GM12801 (cell line): Measurements from ENCODE around the gene PRSS57.

Experiments
- TF ChIP-seq, protein P1 (sequence below): IDR thresholded peaks from one replicate; pipeline ENCODE4 v1.5.1; 2011; ENCODE audit warnings: control low read depth; ENCODE audit not compliant: insufficient read length; ENCODE audit errors: extremely low read depth

The PRSS57 gene

DNA sequence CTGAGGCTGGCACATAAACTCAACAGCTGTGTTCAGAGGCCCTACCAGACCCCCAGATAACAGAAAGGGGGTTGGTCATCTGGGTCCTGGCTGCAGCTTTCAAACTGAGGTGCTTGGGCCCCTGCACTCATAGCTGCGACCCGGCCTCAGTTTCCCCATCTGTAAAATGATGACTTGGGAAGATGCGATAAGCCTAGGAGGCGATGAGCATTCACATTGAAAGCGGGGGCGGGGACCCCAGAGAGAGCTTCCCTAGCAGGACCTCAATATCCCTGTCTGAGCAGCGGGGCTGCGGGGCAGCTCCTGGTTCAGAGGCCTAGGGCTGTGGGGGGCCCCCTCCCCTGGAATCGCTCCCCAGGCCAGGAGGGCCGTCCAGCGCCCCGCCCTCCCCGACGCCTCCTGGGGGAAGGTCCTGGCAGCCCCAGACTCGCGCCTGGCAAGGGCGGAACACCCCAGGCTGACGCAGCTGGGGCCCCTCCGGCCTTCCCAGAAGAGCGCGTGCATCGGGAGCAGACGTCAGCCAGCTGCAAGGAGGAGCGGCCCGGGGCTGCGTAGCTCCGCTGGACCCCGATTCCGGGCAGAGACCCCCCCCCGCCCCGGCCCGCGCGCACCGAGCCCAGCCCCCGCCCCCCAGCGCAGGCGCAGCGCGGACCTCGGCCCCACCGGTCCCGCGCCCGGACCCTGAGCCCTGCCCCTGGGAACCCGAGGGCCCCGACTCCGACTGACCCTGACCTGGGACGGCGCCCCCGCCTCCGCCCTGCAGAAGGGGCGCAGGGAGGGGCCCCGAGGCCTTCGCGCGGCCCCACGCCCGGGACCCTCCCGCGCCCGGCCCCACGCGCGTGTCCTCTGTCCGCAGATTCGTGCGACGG, 15.6 kb downstream of the PRSS57 start:
- TF ChIP-seq, protein P1, sequence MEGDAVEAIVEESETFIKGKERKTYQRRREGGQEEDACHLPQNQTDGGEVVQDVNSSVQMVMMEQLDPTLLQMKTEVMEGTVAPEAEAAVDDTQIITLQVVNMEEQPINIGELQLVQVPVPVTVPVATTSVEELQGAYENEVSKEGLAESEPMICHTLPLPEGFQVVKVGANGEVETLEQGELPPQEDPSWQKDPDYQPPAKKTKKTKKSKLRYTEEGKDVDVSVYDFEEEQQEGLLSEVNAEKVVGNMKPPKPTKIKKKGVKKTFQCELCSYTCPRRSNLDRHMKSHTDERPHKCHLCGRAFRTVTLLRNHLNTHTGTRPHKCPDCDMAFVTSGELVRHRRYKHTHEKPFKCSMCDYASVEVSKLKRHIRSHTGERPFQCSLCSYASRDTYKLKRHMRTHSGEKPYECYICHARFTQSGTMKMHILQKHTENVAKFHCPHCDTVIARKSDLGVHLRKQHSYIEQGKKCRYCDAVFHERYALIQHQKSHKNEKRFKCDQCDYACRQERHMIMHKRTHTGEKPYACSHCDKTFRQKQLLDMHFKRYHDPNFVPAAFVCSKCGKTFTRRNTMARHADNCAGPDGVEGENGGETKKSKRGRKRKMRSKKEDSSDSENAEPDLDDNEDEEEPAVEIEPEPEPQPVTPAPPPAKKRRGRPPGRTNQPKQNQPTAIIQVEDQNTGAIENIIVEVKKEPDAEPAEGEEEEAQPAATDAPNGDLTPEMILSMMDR = no peak

DNA sequence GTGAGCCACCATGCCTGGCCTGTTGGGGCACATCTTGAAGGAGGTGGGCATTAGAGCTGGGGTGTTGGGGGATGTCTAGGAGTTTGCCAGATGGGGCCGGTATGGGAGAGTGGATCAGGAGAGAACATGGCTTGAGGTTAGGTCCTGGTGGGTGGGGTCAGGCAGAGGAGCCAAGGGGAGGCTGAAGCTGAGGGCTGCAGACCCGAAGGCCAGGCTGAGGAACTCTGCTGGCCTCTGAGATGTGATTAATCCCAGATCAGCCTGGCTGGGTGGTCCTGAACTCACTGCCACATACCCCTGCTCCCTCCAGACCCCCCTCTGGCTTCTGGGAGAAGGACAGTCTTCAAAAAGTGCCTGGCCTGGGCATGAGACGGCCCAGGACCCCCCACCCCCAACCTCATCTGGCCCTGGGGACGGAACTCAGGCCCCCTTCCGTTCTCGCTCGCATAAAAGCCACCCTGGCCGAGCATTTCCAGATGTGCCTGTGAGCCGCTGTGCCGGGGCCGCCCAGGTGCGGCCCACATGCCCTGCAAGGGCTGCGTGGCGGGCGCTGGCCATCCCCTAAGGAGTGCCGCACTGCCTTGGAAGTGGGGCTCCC, 16.4 kb downstream of the PRSS57 start:
- TF ChIP-seq, protein P1 = no peak

DNA sequence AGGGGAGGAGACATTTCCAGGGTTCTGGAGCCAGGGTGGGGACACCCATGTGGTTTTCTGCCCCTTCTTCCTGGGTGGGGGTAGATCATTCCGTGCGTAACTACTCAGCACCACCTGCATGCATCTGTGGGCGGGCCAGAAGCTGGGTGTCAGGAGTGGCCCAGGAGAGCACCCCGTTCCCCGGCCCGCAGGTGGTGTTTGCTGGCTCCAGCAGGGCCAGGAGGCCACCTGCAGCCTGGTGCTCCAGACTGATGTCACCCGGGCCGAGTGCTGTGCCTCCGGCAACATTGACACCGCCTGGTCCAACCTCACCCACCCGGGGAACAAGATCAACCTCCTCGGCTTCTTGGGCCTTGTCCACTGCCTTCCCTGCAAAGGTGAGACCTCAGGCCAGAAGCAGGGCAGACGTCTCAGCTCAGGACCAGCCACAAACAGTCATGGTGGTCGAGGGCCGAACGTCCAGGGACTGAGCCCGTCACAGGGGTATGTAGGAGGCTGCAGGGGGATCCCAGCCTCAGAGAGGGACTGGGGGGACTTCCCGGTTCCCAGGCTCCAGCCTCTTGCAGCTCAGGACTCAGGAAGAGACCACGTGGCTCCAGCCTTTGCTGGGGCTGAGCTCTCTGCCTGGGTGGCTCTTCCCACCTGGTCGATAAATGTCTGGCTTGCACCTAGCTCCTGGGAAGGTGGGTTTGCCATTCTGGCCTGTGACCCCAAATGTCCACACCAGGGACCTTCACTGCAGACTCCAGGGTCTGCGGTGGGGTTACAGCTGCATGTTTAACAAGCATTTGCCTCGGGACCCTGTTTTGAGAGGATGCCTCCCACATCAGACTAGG, 17.4 kb downstream of the PRSS57 start:
- TF ChIP-seq, protein P1 = no peak

DNA sequence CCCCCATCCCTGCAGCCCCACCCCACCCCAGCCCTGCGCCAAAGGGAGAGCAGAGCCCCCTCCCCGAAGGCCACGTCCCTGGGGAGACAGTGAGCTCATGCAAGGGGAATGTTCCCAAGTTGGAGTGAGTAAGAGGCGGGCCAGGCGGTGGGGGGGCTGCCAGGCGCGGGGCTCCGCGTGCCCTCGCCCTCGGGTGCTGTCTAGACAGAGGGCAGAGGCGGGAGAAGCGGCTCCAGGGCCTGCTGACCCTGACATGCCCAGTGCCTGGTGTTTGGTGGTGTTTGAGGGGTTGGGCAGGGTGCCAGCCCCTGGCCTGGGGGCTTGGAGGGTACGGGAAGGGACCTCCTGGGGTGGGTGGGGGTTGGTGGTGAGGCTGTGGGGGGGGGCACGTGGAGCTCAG, 18.1 kb downstream of the PRSS57 start:
- TF ChIP-seq, protein P1 = no peak

DNA sequence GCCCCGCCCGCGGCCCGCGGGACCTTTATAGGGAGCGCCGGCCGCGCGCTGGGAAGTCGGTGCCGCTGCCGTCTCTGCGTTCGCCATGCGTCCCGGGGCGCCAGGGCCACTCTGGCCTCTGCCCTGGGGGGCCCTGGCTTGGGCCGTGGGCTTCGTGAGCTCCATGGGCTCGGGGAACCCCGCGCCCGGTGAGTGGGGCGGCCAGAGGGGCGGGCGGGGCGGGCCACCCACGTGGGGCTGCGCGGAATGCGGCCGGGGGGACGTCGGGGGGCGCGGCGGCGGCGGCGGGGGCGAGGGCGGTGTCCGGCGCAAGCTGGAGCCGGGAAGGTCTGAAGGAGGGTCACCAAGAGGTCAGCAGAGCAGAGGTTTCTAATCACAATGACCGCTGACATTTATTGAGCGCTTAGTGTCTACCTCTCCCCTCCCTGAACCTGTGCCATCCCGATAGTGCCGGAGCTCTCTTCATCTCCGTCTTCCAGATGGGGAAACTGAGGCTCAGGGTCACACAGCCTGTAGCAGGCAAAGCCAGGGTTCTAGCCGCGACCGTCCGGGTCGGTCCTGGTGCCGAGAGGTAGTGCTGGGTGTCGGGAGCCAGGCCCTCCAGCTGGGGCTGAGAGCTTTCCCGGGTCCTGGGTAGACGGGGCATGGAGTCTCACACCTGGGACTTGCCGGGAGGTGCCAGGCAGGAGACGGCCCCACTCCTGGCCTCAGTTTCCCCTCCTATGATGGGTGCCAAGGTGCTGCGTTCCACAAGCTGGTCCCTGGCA, 18.7 kb downstream of the PRSS57 start, which contains the start of gene FSTL3:
FSTL3 (plus strand) TSS at position 54 of the 767 bp plus-strand sequence; CDS start at position 86, 32 bp downstream.
- TF ChIP-seq, protein P1 = no peak

DNA sequence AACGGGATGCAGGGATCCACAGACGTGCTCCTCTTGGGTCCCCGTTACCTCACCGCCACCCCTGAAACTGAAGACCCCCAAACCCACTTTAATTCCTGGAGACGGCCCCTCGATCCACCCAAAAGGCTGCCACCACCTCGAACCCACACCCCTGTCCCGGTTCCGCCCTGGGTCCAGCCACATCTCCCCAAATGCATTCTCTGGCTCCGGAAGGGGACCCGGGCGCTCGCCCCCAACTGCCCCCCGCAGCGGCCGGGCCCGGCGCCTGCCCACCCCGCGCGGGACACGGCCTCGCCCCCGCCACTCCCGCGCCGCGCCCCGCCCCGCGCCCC, 19.3 kb downstream of the PRSS57 start:
- TF ChIP-seq, protein P1 = no peak
